ENCODE results near the gene FOXP2.

The FOXP2 gene

GRCh38 chr7:114740941-114741340, 326.3 kb downstream of the FOXP2 start:
- no peaks in the 10 kb centered on the region for H3K9me3 Mint-ChIP-seq
- H3K27me3 Mint-ChIP-seq = peaks cover 9% of the 10 kb centered on the region
- no peak overlapping the region for H3K4me3 Mint-ChIP-seq
- H3K4me1 Mint-ChIP-seq = no peaks in the 10 kb centered on the region
- ATAC-seq (replicated peaks; ENCODE audit: extremely low read depth, poor library complexity, severe bottlenecking) = no peak
- no peaks in the 10 kb centered on the region for H3K36me3 Mint-ChIP-seq (ENCODE audit: insufficient read depth)
- H3K27ac Mint-ChIP-seq (ENCODE audit: low read depth) = no peak overlapping the region
- DNase-seq (ENCODE audit: low spot score in 2 of 2) = no peak

- H3K4me1 Mint-ChIP-seq = no peaks in the 10 kb centered on the region
- H3K27me3 Mint-ChIP-seq = peaks cover 9% of the 10 kb centered on the region
- H3K36me3 Mint-ChIP-seq (ENCODE audit: insufficient read depth) = no peaks in the 10 kb centered on the region
- no peak overlapping the region for H3K4me3 Mint-ChIP-seq
- no peaks in the 10 kb centered on the region for H3K9me3 Mint-ChIP-seq
- no peak overlapping the region for H3K27ac Mint-ChIP-seq (ENCODE audit: low read depth)
- no peak for DNase-seq (ENCODE audit: low spot score in 2 of 2)
- no peak for ATAC-seq (replicated peaks; ENCODE audit: extremely low read depth, poor library complexity, severe bottlenecking)
These were observed 327.3 kb downstream of the FOXP2 start for GRCh38 chr7:114741911-114742310.
